Esophagus squamous epithelium (tissue), 5 donors: ENCODE results near the gene FAM111A. TPM values are rescaled to one million over a fixed set of nuclear protein-coding genes. Genes with fewer than 3 reads are reported as not detected.
A peak's percentile ranks its signal among the peaks of the same experiment; 100 is the strongest.

ENCODE experiments used
- DNase-seq: peaks from one replicate; lab custom pipeline; 2025; lab: John Stamatoyannopoulos, UW
- H3K27ac ChIP-seq, 4 donors: fragments of 200-600 bp; sonication (generic); one replicate each; pipeline ENCODE4 v1.5.1; 2016 to 2019; ENCODE audit warnings: mild to moderate bottlenecking in 1 of 4
- H3K27me3 ChIP-seq, 4 donors: fragments of 200-600 bp; sonication (generic); 1 replicate in 3 of 4; 2 replicates in 1 of 4; pipeline versions ENCODE4 v1.5.1 to v1.6.0; 2017 to 2021; ENCODE audit warnings: antibody characterized with exemption in 1 of 4
- H3K36me3 ChIP-seq, 3 donors: fragments of 200-600 bp; sonication (generic); one replicate each; pipeline ENCODE4 v1.5.1; 2016 to 2019
- H3K4me1 ChIP-seq, 3 donors: fragments of 200-600 bp; sonication (generic); one replicate each; pipeline ENCODE4 v1.5.1; 2017 to 2019
- H3K4me3 ChIP-seq, 4 donors: fragments of 200-600 bp; sonication (generic); 1 replicate in 3 of 4; 2 replicates in 1 of 4; pipeline ENCODE4 v1.5.1; 2016 to 2019; ENCODE audit warnings: mild to moderate bottlenecking in 2 of 4, moderate library complexity in 1 of 4
- H3K9me3 ChIP-seq, 3 donors: fragments of 200-600 bp; sonication (generic); one replicate each; pipeline ENCODE4 v1.5.1; 2016 to 2019
- CTCF ChIP-seq, 6 experiments: fragments of 450-650 bp in 4 of 6; fragments of 200-600 bp in 2 of 6; sonication (generic) in 2 of 6; IDR thresholded peaks; one replicate each; pipeline ENCODE4 v1.5.1; 2016 to 2019; ENCODE audit warnings: antibody characterized with exemption in 6 of 6, mild to moderate bottlenecking in 4 of 6, moderate library complexity in 4 of 6
- POLR2A ChIP-seq, 4 donors: fragments of 450-650 bp; IDR thresholded peaks; one replicate each; pipeline ENCODE4 v1.6.1; 2017; ENCODE audit warnings: antibody characterized with exemption in 4 of 4, mild to moderate bottlenecking in 4 of 4, moderate library complexity in 3 of 4
- WGBS, 2 donors: methylation state at CpG; one replicate each; pipeline ENCODE4 v1.1.5; 2018; 5-methylcytosine and 5-hydroxymethylcytosine counted together
- intact Hi-C: fragments of 100-400 bp; cut with DNase I; formaldehyde crosslinking; loops from one replicate; pipeline ENCODE4 v1.15.0; 2022
- total RNA-seq, 4 donors: library from RNA; depleted of rRNA; stranded (reverse); fragments of >200 nt; gene quantifications; one replicate each; pipeline ENCODE4 v1.1.0, GENCODE V29; 2016
- donor health status: DM: yes; HTN: yes; CAD: no.

The FAM111A gene
- total RNA-seq, 4 donors from 2014 or later: 15.0 to 23.3 (median 16.7) TPM

DNA sequence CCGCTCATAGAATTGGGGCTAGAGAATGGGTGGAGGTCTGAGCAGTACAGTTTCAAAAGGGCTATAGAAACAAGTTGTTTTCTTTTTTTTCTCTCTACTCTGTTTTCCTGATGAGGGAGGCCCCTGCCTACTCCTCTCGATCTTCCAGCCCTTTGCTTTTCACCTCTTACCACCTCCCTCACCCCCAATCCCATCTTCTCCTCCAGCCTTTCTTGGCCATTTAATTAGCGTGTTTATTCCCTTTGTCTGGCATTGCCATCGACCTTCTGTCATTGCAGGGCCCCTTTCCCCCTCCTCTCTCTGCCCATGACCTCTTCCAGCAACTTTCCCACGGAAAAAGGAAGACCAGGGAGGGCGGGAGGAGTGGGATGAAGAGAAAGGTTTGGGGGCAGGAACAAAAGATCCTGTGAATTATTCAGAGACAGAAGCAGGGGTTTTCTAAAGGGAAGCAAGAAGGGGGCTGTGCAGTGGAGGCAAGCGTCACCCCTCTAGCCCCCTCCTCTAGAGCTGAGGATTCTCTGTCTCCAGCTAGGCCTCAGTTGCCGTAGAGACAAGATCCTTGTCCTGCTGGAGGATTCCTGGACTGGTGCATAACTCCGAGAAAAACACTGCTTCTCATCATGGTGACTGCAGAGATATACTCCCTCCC lies 42.2 kb downstream of the FAM111A start:
- H3K27ac ChIP-seq: peak overlapping the region in 3 of 4 donors; percentile 1 to 75 (median 17)
- intact Hi-C loops: no loop called here
- no peaks in the 10 kb centered on the region for H3K9me3 ChIP-seq
- no peak for DNase-seq
- peaks cover 0 to 72% (median 47%) of the 10 kb centered on the region in 3 donors for H3K4me1 ChIP-seq
- H3K4me3 ChIP-seq: no peak overlapping the region
- H3K36me3 ChIP-seq: peaks cover 0 to 31% (median 0%) of the 10 kb centered on the region in 3 donors
- WGBS, 2 donors: 62 to 80% methylated on average over 7 of the region's 9 CpGs
- no peak for TF ChIP-seq CTCF (IDR thresholded peaks at IDR 0.05)
- TF ChIP-seq POLR2A (IDR thresholded peaks at IDR 0.05): no peak
- no peaks in the 10 kb centered on the region for H3K27me3 ChIP-seq

GRCh38 chr11:59185386-59185945 lies 42.8 kb downstream of the FAM111A start:
- H3K36me3 ChIP-seq: peaks cover 0 to 36% (median 0%) of the 10 kb centered on the region in 3 donors
- no peaks in the 10 kb centered on the region for H3K27me3 ChIP-seq
- WGBS, 2 donors: 63 to 84% methylated on average over 1 to 5 of the region's 5 CpGs
- DNase-seq: no peak
- H3K9me3 ChIP-seq: no peaks in the 10 kb centered on the region
- H3K27ac ChIP-seq: peak overlapping the region in 3 of 4 donors; percentile 13 to 75 (median 23)
- H3K4me3 ChIP-seq: no peak overlapping the region
- peaks cover 0 to 78% (median 52%) of the 10 kb centered on the region in 3 donors for H3K4me1 ChIP-seq
- intact Hi-C loops: no loop called here
- TF ChIP-seq POLR2A (IDR thresholded peaks at IDR 0.05): no peak
- no peak for TF ChIP-seq CTCF (IDR thresholded peaks at IDR 0.05)

- TF ChIP-seq POLR2A (IDR thresholded peaks at IDR 0.05): no peak
- TF ChIP-seq CTCF (IDR thresholded peaks at IDR 0.05): peak; percentile 49 to 76 (median 60)
- H3K4me1 ChIP-seq: peaks cover 0 to 79% (median 53%) of the 10 kb centered on the region in 3 donors
- intact Hi-C loops: no loop called here
- H3K27me3 ChIP-seq: no peaks in the 10 kb centered on the region
- H3K36me3 ChIP-seq: peaks cover 0 to 39% (median 0%) of the 10 kb centered on the region in 3 donors
- H3K27ac ChIP-seq: peak overlapping the region in 3 of 4 donors; percentile 23 to 75 (median 27)
- WGBS, 2 donors: 45 to 65% methylated on average over 3 to 5 of the region's 5 CpGs
- H3K9me3 ChIP-seq: no peaks in the 10 kb centered on the region
- no peak for DNase-seq
- H3K4me3 ChIP-seq: no peak overlapping the region
Observed at GRCh38 chr11:59186130-59186594, 43.5 kb downstream of the FAM111A start.

DNA sequence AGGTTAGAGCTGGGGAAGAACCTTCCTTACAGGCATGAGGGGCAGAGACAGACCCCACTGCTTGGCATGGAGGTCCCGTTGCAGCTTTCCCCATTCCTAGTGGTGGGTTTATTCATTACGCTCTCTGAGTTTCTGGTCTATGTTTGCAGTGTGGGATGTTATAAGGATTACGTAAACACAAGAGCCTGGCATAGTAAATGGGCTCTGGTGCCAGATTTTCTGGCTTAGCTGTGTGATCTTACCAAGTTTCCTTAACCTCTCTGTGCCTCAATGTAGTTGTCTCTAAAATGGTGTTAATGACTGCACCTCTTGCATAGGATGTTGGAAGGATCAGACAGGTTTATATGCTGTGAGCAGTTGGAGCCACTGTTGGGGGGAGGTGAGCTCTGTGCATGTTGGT lies 44.4 kb downstream of the FAM111A start:
- TF ChIP-seq CTCF (IDR thresholded peaks at IDR 0.05) (no peak), POLR2A (IDR thresholded peaks at IDR 0.05) (no peak)
- Histone ChIP-seq H3K27me3 (no peaks in the 10 kb centered on the region), H3K4me3 (no peak overlapping the region), H3K9me3 (no peaks in the 10 kb centered on the region), H3K4me1 (peaks cover 0 to 79% (median 53%) of the 10 kb centered on the region in 3 donors), H3K27ac (peak overlapping the region in 3 of 4 donors; percentile 23 to 75 (median 27)), H3K36me3 (peaks cover 0 to 39% (median 1%) of the 10 kb centered on the region in 3 donors)
- no peak for DNase-seq
- intact Hi-C loops: no loop called here
- 60 to 81% methylated on average over 3 of the region's 3 CpGs for WGBS, 2 donors

DNA sequence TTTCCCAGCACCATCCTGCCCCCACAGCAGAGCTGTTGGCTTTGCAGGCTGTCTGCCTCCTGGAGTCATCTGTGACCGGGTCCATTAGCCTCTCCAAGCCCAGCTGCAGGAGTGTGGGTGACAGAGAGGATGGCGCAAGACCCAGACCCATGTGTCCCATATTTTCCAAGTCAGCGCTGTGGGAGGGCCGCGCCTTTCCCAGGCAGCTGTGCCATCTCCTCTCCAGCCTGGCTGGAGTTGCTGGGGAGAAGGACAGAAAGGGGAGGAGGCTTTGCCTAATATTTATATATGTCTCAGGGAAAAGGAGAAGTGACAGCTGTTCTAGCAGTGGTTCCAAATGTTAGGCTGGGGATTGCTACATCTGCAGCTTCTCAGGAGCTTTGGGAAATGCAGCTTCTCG lies 44.9 kb downstream of the FAM111A start:
- Histone ChIP-seq H3K4me3 (no peak overlapping the region), H3K9me3 (no peaks in the 10 kb centered on the region), H3K36me3 (peaks cover 0 to 39% (median 4%) of the 10 kb centered on the region in 3 donors), H3K27ac (peak overlapping the region in 2 of 4 donors; percentile 23 to 75), H3K4me1 (peaks cover 0 to 78% (median 53%) of the 10 kb centered on the region in 3 donors), H3K27me3 (no peaks in the 10 kb centered on the region)
- DNase-seq: peak; percentile 16
- intact Hi-C loops: no loop called here
- TF ChIP-seq CTCF (IDR thresholded peaks at IDR 0.05): no peak
- no peak for TF ChIP-seq POLR2A (IDR thresholded peaks at IDR 0.05)
- 65 to 87% methylated on average over 3 to 6 of the region's 6 CpGs for WGBS, 2 donors
